SK-N-SH (cell line): ENCODE results near the gene LRP6.

Experiments used
- CTCF ChIP-seq: fragments of 200-600 bp; sonication (generic); IDR thresholded peaks from 2 replicates; pipeline ENCODE4 v1.6.1; 2017; ENCODE audit warnings: antibody characterized with exemption, mild to moderate bottlenecking, moderate library complexity
- FOXM1 ChIP-seq: IDR thresholded peaks from 2 replicates; pipeline ENCODE4 v1.4.0; 2012; ENCODE audit warnings: low read depth, mild to moderate bottlenecking
- GABPA ChIP-seq: IDR thresholded peaks from 2 replicates; pipeline ENCODE4 v1.4.0; 2012; ENCODE audit warnings: low read depth, mild to moderate bottlenecking
- MAX ChIP-seq: IDR thresholded peaks from 2 replicates; pipeline ENCODE4 v1.4.0; 2012; ENCODE audit warnings: low read depth
- MEF2A ChIP-seq: IDR thresholded peaks from 2 replicates; pipeline ENCODE4 v1.4.0; 2012; ENCODE audit warnings: low read depth, borderline replicate concordance
- REST ChIP-seq: IDR thresholded peaks from 2 replicates; pipeline ENCODE4 v1.6.1; 2012; ENCODE audit warnings: mild to moderate bottlenecking, low read depth, low read length, moderate library complexity
- SIN3A ChIP-seq: IDR thresholded peaks from 2 replicates; pipeline ENCODE4 v1.6.1; 2012; ENCODE audit warnings: low read depth, mild to moderate bottlenecking, low read length, moderate library complexity, borderline replicate concordance
- SMC3 ChIP-seq: IDR thresholded peaks from 2 replicates; pipeline ENCODE4 v1.6.1; 2012; ENCODE audit warnings: low read depth, low read length, improper control_type of control experiment

GRCh38 chr12:12123036-12123604 is 143.7 kb downstream of the LRP6 start:
- TF ChIP-seq SMC3 (no peak), REST (no peak), MEF2A (no peak), CTCF (no peak), MAX (no peak), FOXM1 (no peak), GABPA (no peak), SIN3A (no peak)
